HCT116 (cell line): ENCODE data around the gene CUL9. TPM values are rescaled to one million over a fixed set of nuclear protein-coding genes. Genes with fewer than 3 reads are reported as not detected.
A peak's percentile ranks its signal among the peaks of the same experiment; 100 is the strongest.

Experiments used
- ATAC-seq: fragments of 200-7000 bp; cut with Tn5 transposase; 2 replicates; pipeline ENCODE4 v1.9.1; 2020; ENCODE audit warnings: mild to moderate bottlenecking, moderate library complexity
- BruUV-seq: library from RNA; stranded (reverse); fragments of 400-500 nt; replicated peaks from 2 replicates; lab custom pipeline; 2021; lab: Mats Ljungman, UMichigan
- CTCF ChIA-PET: fragments of 300-600 bp; sonication (Branson Sonifier 250); formaldehyde crosslinking; loops from one replicate; lab custom pipeline; 2021; ENCODE audit warnings: antibody characterized with exemption; lab: Charles Lee
- POLR2A ChIA-PET: fragments of 300-600, 350-600 bp; sonication (Branson Sonifier 250); formaldehyde crosslinking; loops from one replicate; lab custom pipeline; 2021; ENCODE audit warnings: antibody characterized with exemption; lab: Charles Lee
- RAD21 ChIA-PET, 2 experiments: fragments of 300-600 bp; sonication (Branson Sonifier 250); formaldehyde crosslinking; loops; one replicate each; lab custom pipeline; 2023; ENCODE audit warnings: low total read pairs in 2 of 2; ENCODE audit not compliant: uncharacterized antibody in 2 of 2, unreplicated experiment in 2 of 2, low non-redundant PET in 1 of 2; lab: Charles Lee
- DNase-seq: peaks from one replicate; pipeline ENCODE4 v3.0.0-alpha.2; 2010; ENCODE audit warnings: low read depth, low spot score
- H2AFZ ChIP-seq: fragments of 200-600 bp; shearing (Covaris generic), sonication (generic); 2 replicates; pipeline ENCODE4 v1.6.1; 2017; ENCODE audit warnings: low read depth, mixed run types, mixed read lengths, antibody characterized with exemption, low read length; ENCODE audit not compliant: poor library complexity, severe bottlenecking
- H3K27ac ChIP-seq: 2 replicates; pipeline ENCODE4 v1.5.1; 2012; ENCODE audit warnings: low read depth, low read length
- H3K27me3 ChIP-seq: fragments of 200-600 bp; sonication (generic); 2 replicates; pipeline ENCODE4 v1.6.1; 2016; ENCODE audit warnings: mixed run types, low read length, mixed read lengths; ENCODE audit not compliant: insufficient read depth
- H3K36me3 ChIP-seq, 2 experiments: fragments of 200-500 bp in 1 of 2; fragments of 200-600 bp in 1 of 2; sonication (Bioruptor generic) in 1 of 2; sonication (generic) in 1 of 2; 2 replicates each; pipeline versions ENCODE4 v1.5.1 to v1.6.1; 2014 to 2016; ENCODE audit warnings: low read length in 2 of 2, inconsistent platforms in 1 of 2, mixed read lengths in 1 of 2, mixed run types in 1 of 2; ENCODE audit not compliant: insufficient read depth in 2 of 2, control insufficient read depth in 1 of 2
- H3K4me1 ChIP-seq, 2 experiments: fragments of 200-600 bp in 1 of 2; sonication (generic) in 1 of 2; 2 replicates each; pipeline versions ENCODE4 v1.5.1 to v1.6.1; 2012 to 2017; ENCODE audit warnings: low read length in 2 of 2, inconsistent platforms in 1 of 2, mild to moderate bottlenecking in 1 of 2, mixed read lengths in 1 of 2, mixed run types in 1 of 2, moderate library complexity in 1 of 2; ENCODE audit not compliant: insufficient read depth in 2 of 2, control insufficient read depth in 1 of 2
- H3K4me2 ChIP-seq: fragments of 200-600 bp; sonication (generic); 2 replicates; pipeline ENCODE4 v1.6.1; 2017; ENCODE audit warnings: mixed run types, low read length, mixed read lengths
- H3K4me3 ChIP-seq, 2 experiments: fragments of 200-600 bp in 1 of 2; sonication (generic) in 1 of 2; replicated peaks in 1 of 2; 2 replicates each; pipeline ENCODE4 v1.5.1; 2011 to 2016; ENCODE audit warnings: low read length in 2 of 2, control low read depth in 1 of 2, low read depth in 1 of 2, mild to moderate bottlenecking in 1 of 2, mixed read lengths in 1 of 2, mixed run types in 1 of 2
- H3K79me2 ChIP-seq: fragments of 200-600 bp; sonication (generic); 2 replicates; pipeline ENCODE4 v1.6.1; 2017; ENCODE audit warnings: mild to moderate bottlenecking, mixed run types, low read length, moderate library complexity, mixed read lengths; ENCODE audit not compliant: insufficient read depth
- H3K9ac ChIP-seq: fragments of 200-600 bp; sonication (generic); 2 replicates; pipeline ENCODE4 v1.6.1; 2016; ENCODE audit warnings: low read length, mixed read lengths
- H3K9me2 ChIP-seq: fragments of 200-600 bp; sonication (generic), shearing (Covaris generic); 2 replicates; pipeline ENCODE4 v1.6.1; 2017; ENCODE audit warnings: mixed run types, mild to moderate bottlenecking, moderate library complexity; ENCODE audit not compliant: insufficient read depth
- H3K9me3 ChIP-seq, 2 experiments: fragments of 200-500 bp in 1 of 2; fragments of 200-600 bp in 1 of 2; sonication (Bioruptor generic) in 1 of 2; sonication (generic) in 1 of 2; 2 replicates each; pipeline ENCODE4 v1.6.1; 2014 to 2017; ENCODE audit warnings: low read length in 2 of 2, mixed read lengths in 2 of 2, inconsistent platforms in 1 of 2, low read depth in 1 of 2, mild to moderate bottlenecking in 1 of 2, mixed run types in 1 of 2, moderate library complexity in 1 of 2; ENCODE audit not compliant: control insufficient read depth in 1 of 2, insufficient read depth in 1 of 2
- H4K20me1 ChIP-seq: fragments of 200-600 bp; sonication (generic), shearing (Covaris generic); 2 replicates; pipeline ENCODE4 v1.6.1; 2017; ENCODE audit warnings: mixed run types, mild to moderate bottlenecking, moderate library complexity; ENCODE audit not compliant: insufficient read depth
- CTCF ChIP-seq, 3 experiments: fragments of 200-600 bp in 1 of 3; sonication (generic) in 1 of 3; IDR thresholded peaks in 2 of 3; conservative IDR thresholded peaks in 1 of 3; 2 replicates each; pipeline ENCODE4 v1.5.1; 2012 to 2017; ENCODE audit warnings: low read depth in 2 of 3, low read length in 2 of 3, antibody characterized with exemption in 1 of 3, borderline replicate concordance in 1 of 3, control low read depth in 1 of 3, mild to moderate bottlenecking in 1 of 3, mixed read lengths in 1 of 3, mixed run types in 1 of 3, moderate library complexity in 1 of 3; ENCODE audit not compliant: insufficient read depth in 1 of 3
- EZH2 ChIP-seq: fragments of 200-600 bp; sonication (generic); IDR thresholded peaks from 2 replicates; pipeline ENCODE4 v1.6.1; 2017; ENCODE audit warnings: antibody characterized with exemption, mixed run types
- FOSL1 ChIP-seq: IDR thresholded peaks from 2 replicates; pipeline ENCODE4 v1.6.1; 2012; ENCODE audit warnings: low read depth
- POLR2A ChIP-seq: IDR thresholded peaks from 2 replicates; pipeline ENCODE4 v1.7.0; 2011; ENCODE audit warnings: borderline replicate concordance; ENCODE audit not compliant: insufficient read depth, insufficient read length; ENCODE audit errors: extremely low read depth
- POLR2AphosphoS5 ChIP-seq: IDR thresholded peaks from 2 replicates; pipeline ENCODE4 v1.6.1; 2011; ENCODE audit warnings: mild to moderate bottlenecking, low read depth, low read length, moderate library complexity
- SP1 ChIP-seq: IDR thresholded peaks from 2 replicates; pipeline ENCODE4 v1.6.1; 2012; ENCODE audit warnings: low read depth
- TCF7L2 ChIP-seq: IDR thresholded peaks from 2 replicates; pipeline ENCODE4 v1.7.0; 2011; ENCODE audit warnings: borderline replicate concordance, inconsistent platforms; ENCODE audit not compliant: insufficient read depth, insufficient read length; ENCODE audit errors: extremely low read depth
- YY1 ChIP-seq: IDR thresholded peaks from 2 replicates; pipeline ENCODE4 v1.6.1; 2011; ENCODE audit warnings: low read length, low read depth, moderate library complexity, mild to moderate bottlenecking; ENCODE audit not compliant: insufficient replicate concordance; ENCODE audit errors: extremely low read depth
- intact Hi-C: fragments of 100-400 bp; cut with micrococcal nuclease; formaldehyde crosslinking; loops from 2 replicates; pipeline ENCODE4 v1.10.0; 2022
- total RNA-seq: library from RNA; stranded (reverse); gene quantifications from one replicate; pipeline ENCODE4 v1.2.1, GENCODE V29; 2021; ENCODE audit not compliant: unreplicated experiment
- TF ChIP-seq, protein P1 (sequence below): IDR thresholded peaks from 2 replicates; pipeline ENCODE4 v1.6.1; 2012

Gene CUL9
- total RNA-seq, 1 experiment from 2014 or later = 36.5 TPM

DNA sequence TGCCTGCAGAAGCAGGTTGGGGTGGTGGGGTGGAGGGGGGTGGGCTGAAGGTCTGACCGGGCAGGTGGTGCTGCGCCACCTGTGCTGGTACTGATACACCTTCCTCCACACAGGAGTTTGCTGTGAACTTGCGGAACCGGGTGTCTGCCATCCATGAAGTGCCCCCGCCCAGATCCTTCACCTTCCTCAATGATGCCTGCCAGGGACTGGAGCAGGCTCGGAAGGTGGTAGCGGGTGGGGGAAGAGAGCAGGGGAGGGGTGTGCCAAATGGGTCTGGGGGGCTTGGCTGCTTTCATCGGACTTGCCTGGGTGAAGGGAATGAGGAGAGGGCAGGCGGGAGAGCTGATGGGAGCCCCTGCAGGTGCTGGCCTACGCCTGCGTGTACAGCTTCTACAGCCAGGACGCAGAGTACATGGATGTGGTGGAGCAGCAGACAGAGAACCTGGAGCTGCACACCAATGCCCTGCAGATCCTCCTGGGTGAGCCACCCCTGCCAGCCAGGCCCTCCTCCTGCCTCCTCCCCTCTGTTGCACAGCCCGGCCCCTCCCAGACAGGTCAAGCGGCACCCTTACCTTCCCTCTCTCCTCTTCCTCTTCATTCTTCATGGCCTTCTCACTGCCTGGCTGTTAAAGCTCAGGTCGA is 40.5 kb downstream of the CUL9 start:
- no peak for TF ChIP-seq TCF7L2
- TF ChIP-seq YY1 = no peak
- no peak for TF ChIP-seq EZH2
- TF ChIP-seq, protein P1, sequence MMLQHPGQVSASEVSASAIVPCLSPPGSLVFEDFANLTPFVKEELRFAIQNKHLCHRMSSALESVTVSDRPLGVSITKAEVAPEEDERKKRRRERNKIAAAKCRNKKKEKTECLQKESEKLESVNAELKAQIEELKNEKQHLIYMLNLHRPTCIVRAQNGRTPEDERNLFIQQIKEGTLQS = no peak
- TF ChIP-seq POLR2AphosphoS5 = no peak
- TF ChIP-seq FOSL1 = no peak
- TF ChIP-seq CTCF (IDR thresholded peaks at IDR 0.05 in 2 of 3, conservative IDR thresholded peaks at IDR 0.05 in 1 of 3; ENCODE audit: borderline replicate concordance in 1 of 3, insufficient read depth in 1 of 3, low read depth in 2 of 3, low read length in 2 of 3) = no peak
- no peak for TF ChIP-seq POLR2A
- no peak for TF ChIP-seq SP1
- Histone ChIP-seq H3K9ac (no peak overlapping the region), H3K4me3 (no peak overlapping the region), H2AFZ (no peak overlapping the region), H3K27ac (no peak overlapping the region), H3K79me2 (peaks cover 14% of the 10 kb centered on the region), H4K20me1 (no peaks in the 10 kb centered on the region), H3K9me3 (no peaks in the 10 kb centered on the region), H3K4me2 (no peak overlapping the region), H3K27me3 (no peaks in the 10 kb centered on the region), H3K4me1 (peaks cover 0 to 4% of the 10 kb centered on the region in 2 experiments; a peak in 1 of 4 replicates), H3K9me2 (no peaks in the 10 kb centered on the region), H3K36me3 (peaks cover 7 to 10% of the 10 kb centered on the region in 2 experiments; a peak in 2 of 4 replicates)
- DNase-seq (no peak), ATAC-seq (peak; percentile 29; the same call in 1 of the 2 replicates)
- no TSS peak for BruUV-seq
- ChIA-PET POLR2A (no interaction called here), CTCF (no interaction called here), RAD21 (no interaction called here)
- intact Hi-C loops = no loop called here
